Measurements from ENCODE around the gene IGSF9. TPM values are rescaled to one million over a fixed set of nuclear protein-coding genes. Genes with fewer than 3 reads are reported as not detected.

Gene IGSF9
- total RNA-seq, 2 experiments from 2014 or later: not detected

- Histone ChIP-seq H3K27me3 (ENCODE audit: control insufficient read depth in 1 of 2, insufficient read depth in 2 of 2, low read length in 2 of 2) (no peaks in the 10 kb centered on the region), H3K27ac (ENCODE audit: low read depth in 1 of 2, low read length in 2 of 2) (no peak overlapping the region), H3K4me3 (ENCODE audit: low read length) (no peak overlapping the region), H3K9me3 (ENCODE audit: control insufficient read depth in 1 of 2, insufficient read depth in 1 of 2, low read length in 2 of 2) (no peaks in the 10 kb centered on the region), H3K4me1 (ENCODE audit: insufficient read depth, low read length) (no peaks in the 10 kb centered on the region), H3K36me3 (ENCODE audit: insufficient read depth, low read length) (no peaks in the 10 kb centered on the region)
- CTCF ChIA-PET: interaction anchor here (2.1 kb wide), 1 partner anchor 13 kb away, joined by 9 read pairs; no protein-coding TSS in a partner anchor
- Mint-ChIP-seq H3K9me3 (no peaks in the 10 kb centered on the region), H3K36me3 (ENCODE audit: low read depth) (no peaks in the 10 kb centered on the region), H3K4me1 (ENCODE audit: low read depth) (peaks cover 6% of the 10 kb centered on the region), H3K4me3 (no peak overlapping the region), H3K27ac (no peak overlapping the region), H3K27me3 (peaks cover 9% of the 10 kb centered on the region)
- POLR2A ChIA-PET: no interaction called here
- no peak for TF ChIP-seq CTCF (IDR thresholded peaks at IDR 0.05)
- no peak for DNase-seq
- intact Hi-C loops (cut with DNase I, micrococcal nuclease): no loop called here
- ATAC-seq (ENCODE audit: poor library complexity): no peak
Observed at GRCh38 chr1:159993911-159994310, 48.5 kb upstream of the IGSF9 start.

GRCh38 chr1:159992161-159992560 lies 46.7 kb upstream of the IGSF9 start:
- Mint-ChIP-seq H3K27me3 (peaks cover 9% of the 10 kb centered on the region), H3K4me3 (no peak overlapping the region), H3K9me3 (no peaks in the 10 kb centered on the region), H3K4me1 (ENCODE audit: low read depth) (peaks cover 6% of the 10 kb centered on the region), H3K36me3 (ENCODE audit: low read depth) (no peaks in the 10 kb centered on the region), H3K27ac (no peak overlapping the region)
- ATAC-seq (ENCODE audit: poor library complexity) (no peak), DNase-seq (no peak)
- ChIA-PET CTCF (interaction anchor here (1.2 kb wide), 1 partner anchor 14 kb away, joined by 4 read pairs; no protein-coding TSS in a partner anchor), POLR2A (interaction anchor here (0.9 kb wide), 1 partner anchor 68 kb away, joined by 4 read pairs; no protein-coding TSS in a partner anchor)
- Histone ChIP-seq H3K27me3 (ENCODE audit: control insufficient read depth in 1 of 2, insufficient read depth in 2 of 2, low read length in 2 of 2) (no peaks in the 10 kb centered on the region), H3K4me3 (ENCODE audit: low read length) (no peak overlapping the region), H3K4me1 (ENCODE audit: insufficient read depth, low read length) (no peaks in the 10 kb centered on the region), H3K9me3 (ENCODE audit: control insufficient read depth in 1 of 2, insufficient read depth in 1 of 2, low read length in 2 of 2) (no peaks in the 10 kb centered on the region), H3K36me3 (ENCODE audit: insufficient read depth, low read length) (no peaks in the 10 kb centered on the region), H3K27ac (ENCODE audit: low read depth in 1 of 2, low read length in 2 of 2) (no peak overlapping the region)
- no peak for TF ChIP-seq CTCF (IDR thresholded peaks at IDR 0.05)
- intact Hi-C loops (cut with DNase I, micrococcal nuclease): no loop called here

GRCh38 chr1:159991513-159991912 lies 46.1 kb upstream of the IGSF9 start:
- ATAC-seq (ENCODE audit: poor library complexity): peak; percentile 75
- no peaks in the 10 kb centered on the region for H3K36me3 Mint-ChIP-seq (ENCODE audit: low read depth)
- H3K4me1 Mint-ChIP-seq (ENCODE audit: low read depth): peaks cover 6% of the 10 kb centered on the region
- H3K27me3 ChIP-seq (ENCODE audit: control insufficient read depth in 1 of 2, insufficient read depth in 2 of 2, low read length in 2 of 2): no peaks in the 10 kb centered on the region
- H3K4me3 ChIP-seq (ENCODE audit: low read length): no peak overlapping the region
- H3K27ac Mint-ChIP-seq: no peak overlapping the region
- no peak overlapping the region for H3K27ac ChIP-seq (ENCODE audit: low read depth in 1 of 2, low read length in 2 of 2)
- H3K4me1 ChIP-seq (ENCODE audit: insufficient read depth, low read length): no peaks in the 10 kb centered on the region
- intact Hi-C loops (cut with DNase I, micrococcal nuclease): no loop called here
- H3K27me3 Mint-ChIP-seq: peaks cover 12% of the 10 kb centered on the region
- peak in 3 of 14 experiments; percentile 16 to 51 (median 23) for DNase-seq
- H3K9me3 Mint-ChIP-seq: no peaks in the 10 kb centered on the region
- TF ChIP-seq CTCF (IDR thresholded peaks at IDR 0.05): no peak
- H3K9me3 ChIP-seq (ENCODE audit: control insufficient read depth in 1 of 2, insufficient read depth in 1 of 2, low read length in 2 of 2): no peaks in the 10 kb centered on the region
- POLR2A ChIA-PET: interaction anchor here (0.9 kb wide), 1 partner anchor 68 kb away, joined by 4 read pairs; no protein-coding TSS in a partner anchor
- CTCF ChIA-PET: interaction anchor here (1.2 kb wide), 1 partner anchor 15 kb away, joined by 4 read pairs; no protein-coding TSS in a partner anchor
- no peaks in the 10 kb centered on the region for H3K36me3 ChIP-seq (ENCODE audit: insufficient read depth, low read length)
- no peak overlapping the region for H3K4me3 Mint-ChIP-seq
